Measurements from ENCODE around the gene KRI1. TPM values are rescaled to one million over a fixed set of nuclear protein-coding genes. Genes with fewer than 3 reads are reported as not detected.
A peak's percentile ranks its signal among the peaks of the same experiment; 100 is the strongest.

Gene KRI1
- total RNA-seq (2021), result 57.4 and 63.8 TPM in 2 replicates
- long read RNA-seq, transcript KRI1-203 (18 exons, 2,545 nt), result minor isoform, 44 of 238 reads
- long read RNA-seq, transcript KRI1-201 (19 exons, 3,023 nt), result major isoform, 122 of 238 reads
- long read RNA-seq, partial matches to known transcripts, result 22 of 238 reads
- long read RNA-seq, other reads (novel, unspliced or antisense), result 45 of 238 reads

- TF ChIP-seq CTCF (conservative IDR thresholded peaks at IDR 0.05), result peak; percentile 56; the same call in 2 of the 3 replicates
- Histone ChIP-seq H2BK5ac (ENCODE audit: insufficient read length, low read length) (no peak within 1 kb of the TSS), H2BK12ac (ENCODE audit: insufficient read length, low read depth, low read length) (no peak within 1 kb of the TSS), H3K9ac (ENCODE audit: extremely low read depth, insufficient read length, low read length) (peak within 1 kb of the TSS; percentile 56), H2BK15ac (ENCODE audit: low read depth, low read length) (no peak within 1 kb of the TSS), H3K14ac (ENCODE audit: insufficient read depth, low read length) (peak within 1 kb of the TSS; percentile 54; the same call in 1 of the 2 replicates), H3K23me2 (ENCODE audit: insufficient read length, low read depth, low read length, poor library complexity, severe bottlenecking) (peaks cover 10% of the 10 kb centered on the region), H4K5ac (ENCODE audit: insufficient read length, low read depth, low read length) (no peak within 1 kb of the TSS), H4K91ac (ENCODE audit: insufficient read length, low read depth, low read length) (no peak within 1 kb of the TSS), H4K20me1 (ENCODE audit: control insufficient read depth, insufficient read depth, insufficient read length) (no peaks in the 10 kb centered on the region), H4K8ac (replicated peaks; ENCODE audit: insufficient read length, low read depth, low read length) (no peak within 1 kb of the TSS), H3K27me3 (ENCODE audit: insufficient read depth, low read length) (no peaks in the 10 kb centered on the region), H2BK20ac (ENCODE audit: low read depth, low read length, poor library complexity, severe bottlenecking) (no peak within 1 kb of the TSS), H2BK120ac (ENCODE audit: low read depth, low read length, poor library complexity, severe bottlenecking) (no peak within 1 kb of the TSS), H3K79me1 (ENCODE audit: insufficient read depth, low read depth, low read length, poor library complexity, severe bottlenecking) (no peaks in the 10 kb centered on the region), H3K4me1 (ENCODE audit: insufficient read depth, low read length) (no peaks in the 10 kb centered on the region), H3K4me2 (ENCODE audit: insufficient read depth, insufficient read length, low read length) (peak within 1 kb of the TSS; percentile 45), H3K56ac (ENCODE audit: insufficient read length, low read depth, low read length) (no peak within 1 kb of the TSS), H2AK5ac (ENCODE audit: insufficient read length, low read length) (no peak within 1 kb of the TSS), H3K9me3 (ENCODE audit: control insufficient read depth, low read depth, low read length) (no peaks in the 10 kb centered on the region), H3K27ac (ENCODE audit: insufficient read length, low read depth, low read length) (no peak within 1 kb of the TSS), H3T11ph (ENCODE audit: low read length) (no peak within 1 kb of the TSS), H3K4ac (ENCODE audit: low read depth, low read length) (no peak within 1 kb of the TSS), H3K23ac (ENCODE audit: insufficient read length, low read depth, low read length) (no peak within 1 kb of the TSS), H3K18ac (ENCODE audit: insufficient read length, low read depth, low read length) (peak within 1 kb of the TSS; percentile 27), H2AFZ (ENCODE audit: low read length) (no peak within 1 kb of the TSS), H3K79me2 (ENCODE audit: insufficient read depth, low read length) (no peaks in the 10 kb centered on the region)
- WGBS (ENCODE audit: extremely low coverage, insufficient read length, low lambda C conversion rate), result no CpG with 5 or more reads among the region's 94 CpGs
- no peaks in the 10 kb centered on the region for H3K9me3 Mint-ChIP-seq
- peaks cover 16% of the 10 kb centered on the region for H3K27me3 Mint-ChIP-seq (ENCODE audit: low read depth)
- DNase-seq, result peak; percentile 97
- H3K4me3 Mint-ChIP-seq, result peak within 1 kb of the TSS; percentile 97 to 99
- H3K4me1 Mint-ChIP-seq, result peaks cover 31 to 33% of the 10 kb centered on the region in 2 experiments
- peak within 1 kb of the TSS; percentile 94 to 99 (median 99) for H3K27ac Mint-ChIP-seq
- H3K36me3 Mint-ChIP-seq (ENCODE audit: insufficient read depth in 1 of 3, low read depth in 3 of 3), result peaks cover 19 to 23% (median 19%) of the 10 kb centered on the region in 3 experiments
Observed at GRCh38 chr19:10565567-10566407, at the start of gene KRI1. TSS of gene KRI1 (minus strand) at chr19:10566010. CDS start at chr19:10565999, 11 bp downstream.
